Pancreas (tissue), 10 donors: ENCODE results near the gene VPS37D. TPM values are rescaled to one million over a fixed set of nuclear protein-coding genes. Genes with fewer than 3 reads are reported as not detected.
A peak's percentile ranks its signal among the peaks of the same experiment; 100 is the strongest.
"Not testable (repeated sequence)": the region's sequence is repeated elsewhere in the genome, so short reads cannot be mapped to it uniquely, and the experiment has no call there.

Experiments
- ATAC-seq, 4 donors: fragments of 200-7000 bp; cut with Tn5 transposase; one replicate each; pipeline versions ENCODE4 v1.8.0 to v1.9.1; 2020; ENCODE audit warnings: mild to moderate bottlenecking in 4 of 4, moderate library complexity in 4 of 4
- DNase-seq, 6 donors: peaks; one replicate each; pipeline ENCODE4 v3.0.0-alpha.2; 2020
- FAIRE-seq: peaks from 2 replicates; lab custom pipeline; 2012; peaks lifted over from hg19 to GRCh38; lab: Jason Lieb, UNC
- H3K27ac ChIP-seq, 4 donors: fragments of 200-600 bp; sonication (generic); 1 replicate in 3 of 4; 2 replicates in 1 of 4; pipeline versions ENCODE4 v1.5.0 to v1.8.0; 2020
- H3K27me3 ChIP-seq, 4 donors: fragments of 200-600 bp; one replicate each; pipeline ENCODE4 v1.8.0; 2021
- H3K36me3 ChIP-seq, 3 donors: fragments of 200-600 bp; sonication (generic) in 1 of 3; one replicate each; pipeline versions ENCODE4 v1.5.0 to v1.8.0; 2020 to 2021
- H3K4me1 ChIP-seq, 3 donors: fragments of 200-600 bp; one replicate each; pipeline ENCODE4 v1.8.0; 2021
- H3K4me3 ChIP-seq, 4 donors: fragments of 200-600 bp; sonication (generic) in 2 of 4; one replicate each; pipeline versions ENCODE4 v1.5.0 to v1.8.0; 2020 to 2021
- H3K9me3 ChIP-seq, 4 donors: fragments of 200-600 bp; one replicate each; pipeline ENCODE4 v1.8.0; 2021
- CTCF ChIP-seq, 4 donors: fragments of 200-600 bp; sonication (generic) in 3 of 4; IDR thresholded peaks; one replicate each; pipeline versions ENCODE4 v1.5.0 to v1.8.0; 2021; ENCODE audit warnings: antibody characterized with exemption in 4 of 4
- WGBS, 2 donors: extraction: QIAGEN DNeasy Blood & Tissue Kit; methylation state at CpG; one replicate each; pipeline ENCODE4 v1.1.7; 2013; 5-methylcytosine and 5-hydroxymethylcytosine counted together
- intact Hi-C, 3 donors: fragments of 100-400 bp; cut with DNase I; formaldehyde crosslinking; loops; one replicate each; pipeline versions ENCODE4 v1.11.1 to v1.14.2; 2022
- polyA plus RNA-seq, 2 donors: library from polyadenylated mRNA; stranded (reverse); fragments of 200-250 nt; gene quantifications; one replicate each; pipeline ENCODE4 v1.2.3, GENCODE V29; 2013
- total RNA-seq, 6 donors: library from RNA; stranded (reverse); fragmentation: NEBNext Ultra II Directional in 4 of 6; extraction: Animal tissue kit (Norgen Biotek cat#: 25700) in 4 of 6; gene quantifications; one replicate each; pipeline versions ENCODE4 v1.2.1 to v1.2.4, GENCODE V29; 2021 to 2023
- donor health status: healthy with polysubstance abuse.
- donor health status: DM: no; HTN: no; CAD: no; lungs with moderate emphysema.
- donor health status: DM: no; HTN: no; CAD: no.
- donor health status: control.
- donor health status: control.
- donor health status: Bipolar disorder and iron deficiency.
- donor health status: DM: yes; HTN: yes; CAD: no.
- donor health status: DM: no; HTN: no; CAD: no.
- donor health status: DM: no; HTN: no; CAD: no.
- donor health status: DM: yes; HTN: yes; CAD: no.

VPS37D gene
- total RNA-seq = 1 to 10 TPM; 2.6 to 3.9 (median 2.9) TPM
- 1 to 10 TPM; 4.5 to 8.2 TPM for polyA plus RNA-seq

DNA sequence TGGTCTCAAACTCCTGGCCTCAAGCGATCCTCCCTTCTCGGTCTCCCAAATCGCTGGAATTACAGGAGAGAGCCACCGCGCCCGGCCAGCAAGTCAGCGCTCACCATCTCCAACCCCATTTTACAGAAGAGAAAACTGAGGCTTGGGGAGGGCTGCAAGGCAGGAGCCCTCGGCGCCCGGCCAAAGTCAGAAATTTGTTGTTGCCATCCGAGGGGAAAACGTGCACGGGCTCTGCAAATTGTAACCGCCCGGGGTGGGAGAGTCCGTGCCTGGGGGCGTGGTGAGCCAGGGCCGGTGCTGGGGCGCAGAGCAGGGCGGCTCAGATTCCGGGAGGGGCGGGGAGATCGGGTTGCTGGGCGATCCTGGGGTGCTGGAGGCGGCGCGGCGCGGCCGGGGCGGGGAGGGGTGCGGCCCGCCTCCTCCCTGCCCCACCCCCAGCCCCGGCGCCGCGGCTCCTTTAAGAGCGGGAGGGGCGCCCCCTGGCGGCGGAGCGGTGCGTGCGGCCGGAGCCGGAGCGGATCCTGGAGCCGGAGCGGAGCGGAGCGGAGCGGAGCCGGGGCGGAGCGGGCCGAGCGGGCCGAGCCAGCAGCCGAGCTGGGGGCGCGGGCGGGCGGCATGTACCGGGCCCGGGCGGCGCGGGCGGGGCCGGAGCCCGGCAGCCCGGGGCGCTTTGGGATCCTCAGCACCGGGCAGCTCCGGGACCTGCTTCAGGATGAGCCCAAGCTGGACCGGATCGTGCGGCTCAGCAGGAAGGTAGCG, at the start of gene VPS37D:
TSS of gene VPS37D (plus strand) at position 488 of the 759 bp plus-strand sequence. CDS start at position 616, 128 bp downstream.
- H3K4me3 ChIP-seq = peak within 1 kb of the TSS; percentile 23 to 67 (median 52)
- TF ChIP-seq CTCF (IDR thresholded peaks at IDR 0.05) = peak; percentile 69 to 77 (median 72)
- no peaks in the 10 kb centered on the region for H3K27me3 ChIP-seq
- 3 to 8% methylated on average over 23 to 78 of the region's 79 CpGs for WGBS, 2 donors
- no peaks in the 10 kb centered on the region for H3K36me3 ChIP-seq
- ATAC-seq (peak; percentile 92 to 96 (median 94)), FAIRE-seq (no peak), DNase-seq (peak; percentile 86 to 100 (median 94))
- H3K4me1 ChIP-seq = no peaks in the 10 kb centered on the region
- H3K9me3 ChIP-seq = no peaks in the 10 kb centered on the region
- peak within 1 kb of the TSS in 2 of 4 donors; percentile 39 to 62 for H3K27ac ChIP-seq
- intact Hi-C loops = no loop called here

DNA sequence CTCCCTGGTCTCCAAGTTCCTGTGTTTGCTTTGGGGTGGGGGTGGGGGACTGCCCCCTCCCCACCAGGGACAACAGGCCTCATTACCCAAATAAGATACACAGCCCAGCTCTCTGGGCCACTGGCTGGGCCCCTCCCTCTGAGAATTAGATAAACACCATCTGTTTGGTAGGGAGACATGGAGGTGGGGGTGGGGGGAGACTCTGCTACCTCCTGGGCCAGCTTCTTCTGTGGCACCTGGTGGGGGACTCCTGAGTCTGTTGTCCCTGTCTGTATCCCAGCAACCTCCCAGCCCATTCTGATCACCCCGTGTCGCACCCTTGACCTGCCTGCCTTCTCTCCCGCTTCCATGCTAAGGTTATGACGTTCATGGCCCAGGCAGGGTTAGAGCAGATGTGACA, 49.1 kb upstream of the VPS37D start:
- Histone ChIP-seq H3K27ac (no peak overlapping the region), H3K4me3 (no peak overlapping the region), H3K36me3 (no peaks in the 10 kb centered on the region), H3K4me1 (no peaks in the 10 kb centered on the region), H3K27me3 (no peaks in the 10 kb centered on the region), H3K9me3 (no peaks in the 10 kb centered on the region)
- no peak for TF ChIP-seq CTCF (IDR thresholded peaks at IDR 0.05)
- DNase-seq (no peak), FAIRE-seq (no peak), ATAC-seq (peak in 2 of 4 donors; percentile 42 to 51)
- 83 to 84% methylated on average over 4 of the region's 4 CpGs for WGBS, 2 donors
- intact Hi-C loops = no loop called here

- H3K4me1 ChIP-seq, H3K36me3 ChIP-seq, FAIRE-seq, ATAC-seq, H3K9me3 ChIP-seq, H3K27ac ChIP-seq, H3K27me3 ChIP-seq, DNase-seq, intact Hi-C loops, H3K4me3 ChIP-seq: not testable (repeated sequence)
- 93 to 95% methylated on average over 11 of the region's 11 CpGs for WGBS, 2 donors
Measured at GRCh38 chr7:73619394-73619793, 48.2 kb upstream of the VPS37D start.

DNA sequence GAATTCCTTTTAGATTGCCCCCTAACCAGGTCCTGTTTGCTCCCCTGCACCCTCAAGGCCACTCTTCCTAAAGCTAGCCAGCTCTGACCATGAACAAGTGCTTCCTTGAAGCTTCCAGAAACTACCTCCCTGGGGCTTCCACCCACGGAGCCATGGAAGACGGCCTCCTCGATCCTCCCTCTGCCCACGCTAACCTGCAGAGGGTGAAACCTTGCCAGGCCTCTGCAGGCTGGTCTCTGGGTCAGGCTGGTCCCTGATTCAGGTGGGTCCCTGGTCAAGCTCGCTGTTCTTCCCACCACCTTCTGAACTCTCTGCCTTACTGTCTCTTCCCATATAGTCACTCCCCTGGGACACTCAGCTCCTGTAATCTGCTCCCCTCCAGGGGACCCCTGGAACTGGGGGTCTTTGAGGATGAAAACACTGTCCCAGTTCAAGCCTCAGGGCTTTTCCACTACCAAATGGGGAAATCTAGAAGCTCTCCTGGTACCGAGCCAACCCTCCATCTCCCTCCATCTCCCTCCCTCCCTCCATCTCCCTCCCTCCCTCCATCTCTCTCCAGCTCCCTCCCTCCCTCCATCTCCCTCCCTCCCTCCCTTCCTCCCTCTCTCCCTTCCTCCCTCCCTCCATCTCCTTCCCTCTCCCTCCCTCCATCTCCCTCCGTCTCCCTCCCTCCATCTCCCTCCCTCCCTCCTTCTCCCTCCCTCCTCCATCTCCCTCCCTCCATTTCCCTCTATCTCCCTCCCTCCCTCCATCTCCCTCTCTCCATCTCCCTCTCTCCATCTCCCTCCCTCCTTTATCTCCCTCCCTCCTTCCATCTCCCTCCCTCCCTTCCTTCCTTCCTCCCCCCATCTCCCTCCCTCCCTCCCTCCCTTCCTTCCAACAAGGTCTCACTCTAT, 46.2 kb upstream of the VPS37D start:
- no peak for TF ChIP-seq CTCF (IDR thresholded peaks at IDR 0.05)
- intact Hi-C loops = no loop called here
- no peaks in the 10 kb centered on the region for H3K36me3 ChIP-seq
- H3K9me3 ChIP-seq = no peaks in the 10 kb centered on the region
- no peak overlapping the region for H3K4me3 ChIP-seq
- H3K4me1 ChIP-seq = no peaks in the 10 kb centered on the region
- FAIRE-seq = no peak
- ATAC-seq = no peak
- H3K27ac ChIP-seq = no peak overlapping the region
- 69 to 77% methylated on average over 7 of the region's 7 CpGs for WGBS, 2 donors
- no peak for DNase-seq
- H3K27me3 ChIP-seq = no peaks in the 10 kb centered on the region

DNA sequence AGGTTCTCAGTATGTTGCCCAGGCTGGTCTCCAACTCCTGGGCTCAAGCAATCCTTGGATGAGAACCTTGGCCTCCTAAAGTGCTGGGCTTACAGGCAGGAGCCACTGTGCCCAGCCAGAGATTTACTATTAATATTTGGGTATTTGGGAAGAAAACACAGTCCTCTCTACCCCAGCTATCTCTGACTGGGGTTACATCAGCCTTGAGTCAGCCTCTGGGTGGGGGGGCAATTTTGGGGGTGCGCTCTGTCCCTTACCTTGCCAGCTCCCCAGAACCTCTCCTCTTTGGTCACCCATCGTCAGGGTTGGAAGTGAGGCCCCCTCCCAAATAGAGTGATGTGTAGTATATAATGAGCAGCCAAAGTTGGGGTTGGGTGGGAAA, 45.1 kb upstream of the VPS37D start:
- H3K27ac ChIP-seq = no peak overlapping the region
- H3K36me3 ChIP-seq = no peaks in the 10 kb centered on the region
- H3K4me3 ChIP-seq = peak overlapping the region in 3 of 4 donors; percentile 50 to 84 (median 74)
- no peak for FAIRE-seq
- no peak for ATAC-seq
- H3K9me3 ChIP-seq = no peaks in the 10 kb centered on the region
- DNase-seq = no peak
- no peak for TF ChIP-seq CTCF (IDR thresholded peaks at IDR 0.05)
- H3K4me1 ChIP-seq = no peaks in the 10 kb centered on the region
- intact Hi-C loops = no loop called here
- whole genome bisulfite sequencing, 2 donors = 56 to 61% methylated on average over 2 of the region's 2 CpGs
- H3K27me3 ChIP-seq = no peaks in the 10 kb centered on the region
